Left ventricle myocardium inferior (tissue), 1 donor: Measurements from ENCODE around the gene TMPRSS4. TPM values are rescaled to one million over a fixed set of nuclear protein-coding genes. Genes with fewer than 3 reads are reported as not detected.

Source experiments
- DNase-seq: peaks from one replicate; pipeline ENCODE4 v3.0.0-alpha.2; 2020
- H3K27ac ChIP-seq: fragments of 200-600 bp; replicated peaks from 2 replicates; pipeline ENCODE4 v1.8.0; 2021
- H3K27me3 ChIP-seq: fragments of 200-600 bp; 2 replicates; pipeline ENCODE4 v1.8.0; 2021; ENCODE audit warnings: low read depth
- H3K36me3 ChIP-seq: fragments of 200-600 bp; 2 replicates; pipeline ENCODE4 v1.8.0; 2021
- H3K4me1 ChIP-seq: fragments of 200-600 bp; 2 replicates; pipeline ENCODE4 v1.8.0; 2021
- H3K4me3 ChIP-seq: fragments of 200-600 bp; 2 replicates; pipeline ENCODE4 v1.8.0; 2021; ENCODE audit warnings: mild to moderate bottlenecking, moderate library complexity
- H3K9me3 ChIP-seq: fragments of 200-600 bp; replicated peaks from 2 replicates; pipeline ENCODE4 v1.8.0; 2021
- CTCF ChIP-seq: fragments of 200-600 bp; IDR thresholded peaks from 2 replicates; pipeline ENCODE4 v1.8.0; 2021; ENCODE audit warnings: antibody characterized with exemption, mild to moderate bottlenecking, borderline replicate concordance
- intact Hi-C: fragments of 100-400 bp; cut with micrococcal nuclease; formaldehyde crosslinking; loops from one replicate; pipeline ENCODE4 v1.11.0; 2022
- total RNA-seq: library from RNA; stranded (reverse); fragmentation: NEBNext Ultra II Directional; extraction: Animal tissue kit (Norgen Biotek cat#: 25700); gene quantifications from one replicate; pipeline ENCODE4 v1.2.1, GENCODE V29; 2021
- donor health status: DM: no; HTN: yes; CAD: no; lungs with severe emphysema.

The TMPRSS4 gene
- total RNA-seq, 1 donor from 2014 or later = 0.30 TPM

GRCh38 chr11:118042796-118043195 is 34.1 kb upstream of the TMPRSS4 start:
- Histone ChIP-seq H3K9me3 (no peaks in the 10 kb centered on the region), H3K27me3 (peaks cover 20% of the 10 kb centered on the region), H3K36me3 (no peaks in the 10 kb centered on the region), H3K27ac (no peak overlapping the region), H3K4me1 (peaks cover 6% of the 10 kb centered on the region), H3K4me3 (no peak overlapping the region)
- TF ChIP-seq CTCF = no peak
- no peak for DNase-seq
- intact Hi-C loops = no loop called here

- Histone ChIP-seq H3K36me3 (no peaks in the 10 kb centered on the region), H3K4me3 (no peak overlapping the region), H3K27me3 (peaks cover 13% of the 10 kb centered on the region), H3K27ac (no peak overlapping the region), H3K9me3 (no peaks in the 10 kb centered on the region), H3K4me1 (peaks cover 6% of the 10 kb centered on the region)
- no peak for TF ChIP-seq CTCF
- no peak for DNase-seq
- intact Hi-C loops = no loop called here
These were observed 31.7 kb upstream of the TMPRSS4 start for GRCh38 chr11:118045191-118045590.

- intact Hi-C loops = no loop called here
- H3K36me3 ChIP-seq = no peaks in the 10 kb centered on the region
- H3K9me3 ChIP-seq = no peaks in the 10 kb centered on the region
These were observed 30.6 kb upstream of the TMPRSS4 start for GRCh38 chr11:118046051-118046963.

GRCh38 chr11:118046964-118047700 is 29.7 kb upstream of the TMPRSS4 start:
- Histone ChIP-seq H3K4me3 (no peak overlapping the region), H3K27ac (no peak overlapping the region), H3K9me3 (no peaks in the 10 kb centered on the region), H3K27me3 (peaks cover 9% of the 10 kb centered on the region), H3K4me1 (peaks cover 6% of the 10 kb centered on the region), H3K36me3 (no peaks in the 10 kb centered on the region)
- no peak for TF ChIP-seq CTCF
- no peak for DNase-seq
- intact Hi-C loops = no loop called here

More at GRCh38 chr11:118046051-118046963, 30.6 kb upstream of the TMPRSS4 start:
- Histone ChIP-seq H3K4me1 (peaks cover 6% of the 10 kb centered on the region), H3K4me3 (no peak overlapping the region), H3K27ac (no peak overlapping the region), H3K27me3 (peaks cover 13% of the 10 kb centered on the region)
- no peak for DNase-seq
- no peak for TF ChIP-seq CTCF

- intact Hi-C loops = no loop called here
- TF ChIP-seq CTCF = no peak
- no peaks in the 10 kb centered on the region for H3K9me3 ChIP-seq
- no peak overlapping the region for H3K27ac ChIP-seq
- DNase-seq = no peak
- no peak overlapping the region for H3K4me3 ChIP-seq
- H3K27me3 ChIP-seq = peaks cover 9% of the 10 kb centered on the region
- H3K4me1 ChIP-seq = peaks cover 6% of the 10 kb centered on the region
- no peaks in the 10 kb centered on the region for H3K36me3 ChIP-seq
These were observed 29.1 kb upstream of the TMPRSS4 start for GRCh38 chr11:118047749-118048148.
